Naive thymus-derived CD4-positive, alpha-beta T cell (primary cell): ENCODE results near the gene RSPH10B. TPM values are rescaled to one million over a fixed set of nuclear protein-coding genes. Genes with fewer than 3 reads are reported as not detected.
"Not testable (repeated sequence)": the region's sequence is repeated elsewhere in the genome, so short reads cannot be mapped to it uniquely, and the experiment has no call there.

Experiments used
- ATAC-seq: fragments of 150-1000 bp; cut with Tn5 transposase; 2 replicates; pipeline ENCODE4 v1.10.0; 2021; ENCODE audit warnings: mild to moderate bottlenecking, moderate library complexity
- CTCF ChIA-PET: fragments of 350-600 bp; sonication (Branson Sonifier 250); formaldehyde crosslinking; loops from one replicate; lab custom pipeline; 2021; ENCODE audit warnings: antibody characterized with exemption; lab: Charles Lee
- POLR2A ChIA-PET: fragments of 350-600 bp; sonication (Branson Sonifier 250); formaldehyde crosslinking; loops from one replicate; lab custom pipeline; 2021; ENCODE audit warnings: antibody characterized with exemption, inconsistent platforms; lab: Charles Lee
- DNase-seq, 9 donors: peaks; one replicate each; pipeline versions ENCODE4 v3.0.0 to v3.0.0-alpha.2; 2020 to 2022; ENCODE audit warnings: mixed read lengths in 1 of 9
- H3K27ac ChIP-seq: one replicate; pipeline ENCODE4 v1.7.0; 2013; ENCODE audit warnings: mild to moderate bottlenecking, low read depth, low read length, moderate library complexity
- H3K27me3 ChIP-seq, 2 donors: one replicate each; pipeline ENCODE4 v1.7.0; 2013; ENCODE audit warnings: low read length in 2 of 2, mild to moderate bottlenecking in 2 of 2, moderate library complexity in 2 of 2; ENCODE audit not compliant: control insufficient read depth in 2 of 2, insufficient read depth in 2 of 2
- H3K36me3 ChIP-seq, 3 experiments: 1 replicate in 2 of 3; 2 replicates in 1 of 3; pipeline ENCODE4 v1.7.0; 2013; ENCODE audit warnings: low read length in 3 of 3, mild to moderate bottlenecking in 3 of 3, moderate library complexity in 1 of 3; ENCODE audit not compliant: insufficient read depth in 3 of 3, control insufficient read depth in 2 of 3
- H3K4me1 ChIP-seq, 2 donors: one replicate each; pipeline ENCODE4 v1.7.0; 2013; ENCODE audit warnings: low read length in 2 of 2, mild to moderate bottlenecking in 2 of 2, moderate library complexity in 1 of 2; ENCODE audit not compliant: control insufficient read depth in 2 of 2, insufficient read depth in 2 of 2
- H3K4me3 ChIP-seq: 2 replicates; pipeline ENCODE4 v1.7.0; 2013; ENCODE audit warnings: mild to moderate bottlenecking, low read length
- H3K9me3 ChIP-seq, 3 experiments: 1 replicate in 2 of 3; 2 replicates in 1 of 3; pipeline ENCODE4 v1.7.0; 2013; ENCODE audit warnings: low read length in 3 of 3; ENCODE audit not compliant: control insufficient read depth in 2 of 3
- H3K27ac Mint-ChIP-seq, 9 donors: one replicate each; pipeline ENCODE4 v1.8.0; 2020 to 2022; ENCODE audit warnings: mixed read lengths in 9 of 9, mild to moderate bottlenecking in 8 of 9, moderate library complexity in 5 of 9, inconsistent platforms in 2 of 9
- H3K27me3 Mint-ChIP-seq, 5 donors: one replicate each; pipeline ENCODE4 v1.8.0; 2021 to 2022; ENCODE audit warnings: mixed read lengths in 5 of 5, mild to moderate bottlenecking in 1 of 5
- H3K36me3 Mint-ChIP-seq, 5 donors: one replicate each; pipeline ENCODE4 v1.8.0; 2020 to 2022; ENCODE audit warnings: mixed read lengths in 5 of 5, mild to moderate bottlenecking in 3 of 5, inconsistent platforms in 1 of 5
- H3K4me1 Mint-ChIP-seq, 7 donors: one replicate each; pipeline ENCODE4 v1.8.0; 2020 to 2022; ENCODE audit warnings: mixed read lengths in 7 of 7, mild to moderate bottlenecking in 3 of 7, inconsistent platforms in 1 of 7
- H3K4me3 Mint-ChIP-seq, 10 donors: one replicate each; pipeline ENCODE4 v1.8.0; 2020 to 2022; ENCODE audit warnings: mild to moderate bottlenecking in 10 of 10, mixed read lengths in 10 of 10, moderate library complexity in 6 of 10, inconsistent platforms in 2 of 10
- H3K9me3 Mint-ChIP-seq, 11 donors: one replicate each; pipeline ENCODE4 v1.8.0; 2020 to 2022; ENCODE audit warnings: mixed read lengths in 11 of 11, mild to moderate bottlenecking in 4 of 11, inconsistent platforms in 1 of 11, moderate library complexity in 1 of 11
- intact Hi-C, 2 donors: fragments of 100-400 bp; cut with micrococcal nuclease; formaldehyde crosslinking; loops; one replicate each; pipeline ENCODE4 v1.15.1; 2023
- polyA plus RNA-seq, 2 donors: library from polyadenylated mRNA; unstranded; fragments of 300-500 nt; fragmentation: Illumina TruSeq; gene quantifications; one replicate each; pipeline ENCODE4 v1.2.3, GENCODE V29; 2021
- total RNA-seq, 6 experiments: library from RNA in 5 of 6; stranded (reverse) in 5 of 6; gene quantifications; 1 replicate in 5 of 6; 2 replicates in 1 of 6; pipeline ENCODE4 v1.2.3 and lab custom pipeline; 2021 to 2026

The RSPH10B gene
- total and polyA plus RNA-seq, 7 experiments from 2014 or later: 0.41 TPM; not detected in 6

DNA sequence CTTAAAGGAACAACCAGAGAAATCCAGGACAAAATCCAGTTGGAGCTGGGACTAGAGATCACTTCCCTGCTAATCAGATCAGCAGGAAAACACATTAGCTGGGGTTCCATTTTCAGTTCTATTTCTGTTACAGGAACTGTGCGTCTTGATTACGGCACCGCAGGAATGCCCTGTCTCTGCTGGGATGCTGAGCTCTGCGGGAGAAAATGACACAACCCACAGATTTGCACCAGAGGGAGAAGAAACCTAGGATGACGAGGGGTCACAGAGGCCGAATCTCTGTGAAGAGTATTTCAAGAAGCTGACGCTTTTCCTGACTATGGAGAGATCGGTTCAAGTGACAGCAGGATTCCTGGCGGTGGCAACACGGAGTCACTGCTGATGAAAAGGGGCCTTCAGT is 40.2 kb downstream of the RSPH10B start:
- H3K36me3 ChIP-seq, H3K27ac ChIP-seq, H3K9me3 ChIP-seq, H3K27me3 ChIP-seq, H3K4me3 ChIP-seq, H3K27me3 Mint-ChIP-seq, H3K27ac Mint-ChIP-seq, DNase-seq, H3K4me3 Mint-ChIP-seq, CTCF ChIA-PET, H3K36me3 Mint-ChIP-seq, H3K9me3 Mint-ChIP-seq, POLR2A ChIA-PET, H3K4me1 ChIP-seq, ATAC-seq, intact Hi-C loops, H3K4me1 Mint-ChIP-seq: not testable (repeated sequence)

DNA sequence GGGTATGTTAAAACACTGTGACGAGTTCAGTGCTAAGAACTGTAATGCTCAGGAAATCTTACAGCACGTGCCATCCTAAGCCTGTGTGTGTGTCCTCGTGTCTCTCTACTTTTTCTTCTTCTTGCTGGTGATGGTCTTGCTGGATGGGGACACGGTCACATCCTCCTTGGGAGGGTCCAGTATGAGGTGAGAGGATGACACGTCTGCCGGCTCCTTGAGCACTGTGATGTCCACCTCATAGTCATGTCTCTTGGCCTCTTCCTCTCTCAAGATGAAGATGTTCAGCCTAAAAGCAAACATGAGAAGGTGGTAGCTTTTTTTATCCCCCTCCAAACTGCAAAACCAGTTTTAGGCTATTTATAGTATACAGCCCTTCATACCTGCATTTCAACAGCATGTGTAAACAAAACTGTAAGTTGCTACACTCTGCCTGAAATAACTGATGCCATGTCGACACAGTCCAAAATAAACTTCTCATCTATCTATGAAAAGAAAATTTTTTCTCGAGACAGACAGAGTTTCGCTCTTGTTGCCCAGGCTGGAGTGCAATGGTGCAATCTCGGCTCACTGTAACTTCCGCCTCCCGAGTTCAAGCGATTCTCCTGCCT is 44.1 kb downstream of the RSPH10B start:
- H3K4me1 ChIP-seq, H3K36me3 Mint-ChIP-seq, H3K27ac ChIP-seq, H3K27me3 ChIP-seq, H3K4me1 Mint-ChIP-seq, H3K4me3 ChIP-seq, POLR2A ChIA-PET, CTCF ChIA-PET, H3K9me3 Mint-ChIP-seq, H3K27me3 Mint-ChIP-seq, H3K36me3 ChIP-seq, H3K4me3 Mint-ChIP-seq, ATAC-seq, H3K27ac Mint-ChIP-seq, H3K9me3 ChIP-seq, DNase-seq, intact Hi-C loops: not testable (repeated sequence)

DNA sequence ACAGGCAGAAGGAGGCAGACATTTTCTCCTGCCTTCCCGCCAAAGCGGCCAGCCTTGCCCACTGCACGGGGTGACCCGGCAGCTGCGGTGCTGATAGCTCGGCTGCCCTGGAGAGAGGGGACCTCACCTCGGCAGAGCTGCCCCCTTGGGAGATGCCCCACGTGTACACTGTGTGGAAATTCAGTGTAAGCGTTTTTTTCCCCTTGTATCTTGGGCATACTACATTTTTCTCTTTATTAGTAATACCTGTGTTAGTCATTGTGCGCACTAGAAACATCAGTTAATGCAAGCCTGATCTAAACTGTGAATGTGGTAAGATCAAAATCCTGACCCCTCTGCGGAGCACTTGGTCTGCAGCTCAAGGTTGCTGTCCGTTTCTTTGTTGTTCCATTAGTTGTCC is 45.9 kb downstream of the RSPH10B start:
- H3K27me3 Mint-ChIP-seq, H3K36me3 Mint-ChIP-seq, H3K4me3 Mint-ChIP-seq, POLR2A ChIA-PET, H3K4me1 Mint-ChIP-seq, DNase-seq, intact Hi-C loops, ATAC-seq, CTCF ChIA-PET, H3K4me1 ChIP-seq, H3K9me3 ChIP-seq, H3K9me3 Mint-ChIP-seq, H3K27me3 ChIP-seq, H3K4me3 ChIP-seq, H3K36me3 ChIP-seq, H3K27ac Mint-ChIP-seq, H3K27ac ChIP-seq: not testable (repeated sequence)

DNA sequence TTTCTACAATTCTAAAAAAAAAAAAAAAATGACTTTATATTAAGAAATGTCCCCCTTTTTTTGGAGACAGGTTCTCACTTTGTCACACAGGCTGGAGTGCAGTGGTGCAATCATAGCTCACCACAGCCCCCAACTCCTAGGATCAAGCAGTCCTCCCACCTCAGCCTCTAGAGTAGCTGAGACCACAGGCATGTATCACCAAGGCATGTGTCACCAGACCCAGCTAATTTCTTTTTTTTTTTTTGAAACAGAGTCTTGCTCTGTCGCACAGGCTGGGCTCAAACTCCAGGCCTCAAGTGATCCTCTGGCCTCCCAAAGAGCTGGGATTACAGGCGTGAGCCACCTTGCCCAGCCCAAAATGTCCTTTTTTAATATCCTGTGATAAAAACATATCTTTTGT is 46.3 kb downstream of the RSPH10B start:
- CTCF ChIA-PET: not testable (repeated sequence)

DNA sequence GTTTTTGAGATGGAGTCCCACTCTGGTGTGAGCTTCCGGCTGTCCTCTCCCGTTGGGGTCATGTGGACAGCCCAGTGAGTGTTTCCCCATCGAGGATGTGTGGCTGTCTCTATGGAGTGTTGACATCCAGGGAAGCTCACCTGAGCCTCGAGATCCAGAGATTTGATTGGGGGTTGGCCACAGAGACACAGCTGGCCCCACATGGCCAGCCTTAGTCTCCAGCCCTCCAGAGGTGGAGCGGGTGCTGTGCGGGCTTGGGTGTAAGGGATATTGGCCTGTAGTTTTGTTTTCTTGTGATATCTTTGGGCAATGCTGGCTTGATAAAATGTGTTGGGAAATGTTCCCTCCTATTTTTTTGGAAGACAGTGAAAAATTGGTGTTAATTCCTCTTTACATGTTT is 54.0 kb downstream of the RSPH10B start:
- intact Hi-C loops, H3K27ac ChIP-seq, POLR2A ChIA-PET, H3K36me3 ChIP-seq, H3K9me3 Mint-ChIP-seq, H3K4me3 Mint-ChIP-seq, H3K4me1 ChIP-seq, H3K4me1 Mint-ChIP-seq, CTCF ChIA-PET, H3K27me3 ChIP-seq, DNase-seq, H3K27me3 Mint-ChIP-seq, H3K4me3 ChIP-seq, ATAC-seq, H3K9me3 ChIP-seq, H3K27ac Mint-ChIP-seq, H3K36me3 Mint-ChIP-seq: not testable (repeated sequence)

More for the DNA sequence above, 46.3 kb downstream of the RSPH10B start:
- intact Hi-C loops, H3K4me1 ChIP-seq, H3K4me1 Mint-ChIP-seq, DNase-seq, H3K27ac Mint-ChIP-seq, H3K36me3 ChIP-seq, H3K27me3 ChIP-seq, H3K9me3 ChIP-seq, H3K4me3 Mint-ChIP-seq, H3K9me3 Mint-ChIP-seq, ATAC-seq, H3K36me3 Mint-ChIP-seq, H3K27ac ChIP-seq, POLR2A ChIA-PET, H3K4me3 ChIP-seq, H3K27me3 Mint-ChIP-seq: not testable (repeated sequence)

DNA sequence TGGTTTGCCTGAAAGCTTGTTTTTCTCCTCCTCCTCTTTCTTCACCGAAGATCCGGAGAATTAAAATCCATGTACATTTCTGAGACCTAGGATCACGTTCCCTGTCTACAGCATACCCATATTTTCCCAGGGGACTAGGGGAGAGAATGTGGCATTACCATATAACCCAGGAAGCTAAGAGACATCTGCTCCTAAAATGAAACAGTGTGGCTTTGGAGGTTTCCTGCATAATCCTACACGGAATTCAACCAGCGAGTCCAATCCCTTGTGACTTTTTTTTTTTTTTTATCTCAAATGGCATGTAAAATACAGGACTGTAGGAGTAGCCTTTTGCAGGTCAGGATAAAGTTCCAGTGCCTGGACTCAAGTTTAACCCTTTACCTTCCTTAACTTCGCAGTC is 61.7 kb downstream of the RSPH10B start:
- H3K4me3 Mint-ChIP-seq, POLR2A ChIA-PET, DNase-seq, ATAC-seq, H3K27ac ChIP-seq, H3K4me1 Mint-ChIP-seq, CTCF ChIA-PET, H3K9me3 Mint-ChIP-seq, H3K36me3 Mint-ChIP-seq, intact Hi-C loops, H3K4me3 ChIP-seq, H3K27me3 ChIP-seq, H3K36me3 ChIP-seq, H3K9me3 ChIP-seq, H3K27me3 Mint-ChIP-seq, H3K27ac Mint-ChIP-seq, H3K4me1 ChIP-seq: not testable (repeated sequence)

DNA sequence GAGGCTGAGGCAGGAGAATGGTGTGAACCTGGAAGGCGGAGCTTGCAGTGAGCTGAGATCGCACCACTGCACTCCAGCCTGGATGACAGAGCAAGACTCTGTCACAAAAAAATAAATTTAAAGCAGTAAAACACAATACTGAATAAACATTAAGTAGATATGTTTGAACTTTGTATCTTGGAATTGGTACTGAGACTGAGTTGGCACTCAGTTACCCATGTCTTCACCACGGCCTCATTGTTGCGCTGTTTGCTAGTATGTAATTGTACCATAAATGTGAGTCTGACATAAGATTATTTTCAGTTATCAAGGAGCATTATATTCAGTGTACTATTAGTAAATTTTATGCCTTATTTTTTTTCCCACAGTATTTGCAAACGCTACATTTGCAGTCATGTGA is 65.8 kb downstream of the RSPH10B start:
- DNase-seq, CTCF ChIA-PET: not testable (repeated sequence)

More for the DNA sequence above, 65.8 kb downstream of the RSPH10B start:
- intact Hi-C loops, POLR2A ChIA-PET, H3K4me3 ChIP-seq, H3K9me3 ChIP-seq, H3K4me1 Mint-ChIP-seq, H3K36me3 Mint-ChIP-seq, H3K27ac ChIP-seq, ATAC-seq, H3K27ac Mint-ChIP-seq, H3K27me3 Mint-ChIP-seq, H3K4me3 Mint-ChIP-seq, H3K4me1 ChIP-seq, H3K9me3 Mint-ChIP-seq, H3K27me3 ChIP-seq, H3K36me3 ChIP-seq: not testable (repeated sequence)
